ENCODE results near the gene ITPR2. TPM values are rescaled to one million over a fixed set of nuclear protein-coding genes. Genes with fewer than 3 reads are reported as not detected.

ITPR2 gene
- total and polyA plus RNA-seq, 2 of the 8 experiments (the other 6 are each of a cell fraction or from before 2014, with no cell fraction given) = 4.1 to 48.3 TPM

DNA sequence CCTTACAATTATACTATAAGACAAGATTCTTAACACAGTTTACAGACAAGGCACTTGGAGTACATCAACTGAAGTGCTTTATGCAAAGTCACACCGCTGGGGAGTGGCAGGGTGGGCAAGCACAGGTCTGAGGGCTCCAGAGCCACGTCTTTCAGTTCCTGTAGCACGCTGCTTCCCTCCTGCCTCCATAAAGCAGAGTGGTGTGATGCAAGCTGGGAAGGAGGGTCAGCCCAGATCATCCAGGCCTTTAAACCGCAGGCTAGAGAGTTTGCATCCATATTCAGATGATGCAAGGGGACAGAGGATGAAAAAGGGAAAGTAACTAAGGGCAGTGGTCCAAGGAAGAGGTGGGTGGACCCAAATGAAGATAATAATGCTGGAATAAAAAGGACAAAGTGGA lies 132.6 kb downstream of the ITPR2 start:
- Histone ChIP-seq H3K27me3 (replicated peaks in 1 of 4; ENCODE audit: control insufficient read depth in 3 of 4, extremely low read depth in 1 of 4, insufficient read depth in 3 of 4, low read length in 3 of 4) (no peaks in the 10 kb centered on the region), H3K36me3 (ENCODE audit: control insufficient read depth in 2 of 4, insufficient read depth in 4 of 4, low read length in 3 of 4) (peaks cover 0 to 3% (median 2%) of the 10 kb centered on the region in 4 experiments; a peak in 4 of 8 replicates), H3K9me3 (ENCODE audit: insufficient read depth in 2 of 2, low read depth in 1 of 2, low read length in 1 of 2) (no peaks in the 10 kb centered on the region), H2BK12ac (ENCODE audit: low read depth, low read length) (peak overlapping the region; percentile 32; the same call in 1 of the 2 replicates), H3K18ac (ENCODE audit: extremely low read depth, low read length) (no peak overlapping the region), H3K4me2 (ENCODE audit: insufficient read depth in 1 of 2, low read depth in 2 of 2, low read length in 2 of 2) (no peak overlapping the region), H4K8ac (ENCODE audit: extremely low read depth, insufficient read depth, low read length) (no peak overlapping the region), H3K27ac (ENCODE audit: low read depth, low read length) (no peak overlapping the region), H4K5ac (ENCODE audit: insufficient read length, low read depth, low read length) (no peak overlapping the region), H3K4me1 (replicated peaks in 1 of 4; ENCODE audit: control insufficient read depth in 3 of 4, insufficient read depth in 4 of 4, low read length in 3 of 4) (peaks cover 0 to 4% (median 2%) of the 10 kb centered on the region in 4 experiments; a peak in 2 of 7 replicates), H3K23ac (ENCODE audit: insufficient read length) (no peak overlapping the region), H4K20me1 (replicated peaks in 1 of 2; ENCODE audit: control insufficient read depth in 1 of 2, insufficient read depth in 2 of 2, low read length in 2 of 2) (no peaks in the 10 kb centered on the region), H3K23me2 (ENCODE audit: low read depth, low read length) (no peaks in the 10 kb centered on the region), H3K79me2 (ENCODE audit: control insufficient read depth in 1 of 2, insufficient read depth in 2 of 2, low read length in 2 of 2) (no peaks in the 10 kb centered on the region), H2BK120ac (replicated peaks; ENCODE audit: low read depth, low read length) (no peak overlapping the region), H2AFZ (ENCODE audit: low read length) (no peak overlapping the region), H3K14ac (ENCODE audit: insufficient read length) (no peak overlapping the region), H3K9ac (replicated peaks in 1 of 4; ENCODE audit: extremely low read depth in 1 of 4, low read depth in 3 of 4, low read length in 3 of 4) (no peak overlapping the region), H2BK20ac (ENCODE audit: low read length) (no peak overlapping the region), H3K4me3 (ENCODE audit: extremely low read depth in 1 of 4, insufficient read depth in 2 of 4, low read depth in 3 of 4, low read length in 4 of 4) (no peak overlapping the region), H4K91ac (replicated peaks; ENCODE audit: insufficient read length, low read length) (no peak overlapping the region), H3K4ac (replicated peaks; ENCODE audit: insufficient read length, low read depth, low read length) (no peak overlapping the region), H2BK15ac (ENCODE audit: low read length) (no peak overlapping the region), H2BK5ac (ENCODE audit: low read depth, low read length) (no peak overlapping the region), H2AK5ac (ENCODE audit: low read depth, low read length) (no peak overlapping the region), H3K79me1 (ENCODE audit: low read depth, low read length) (no peaks in the 10 kb centered on the region), H3K56ac (replicated peaks; ENCODE audit: insufficient read length, low read depth, low read length) (no peak overlapping the region)
- no peak for DNase-seq (ENCODE audit: low read depth in 1 of 2, low spot score in 2 of 2)
- CTCF ChIA-PET (ENCODE audit: partially characterized antibody) = interaction anchor here (0.9 to 2.3 kb wide), 7 partner anchors 10 to 265 kb away, joined by 3 to 7 read pairs (median 5); no protein-coding TSS in a partner anchor
- POLR2A ChIA-PET (ENCODE audit: partially characterized antibody) = no interaction called here
- FAIRE-seq = no peak
- 87% methylated on average over 4 of the region's 4 CpGs; no CpG with 5 or more reads in 1 of the 2 experiments for WGBS, 2 experiments (ENCODE audit: extremely low coverage in 1 of 2, insufficient coverage in 1 of 2, insufficient read length in 1 of 2, insufficient replicate concordance in 2 of 2, low coverage in 1 of 2, low lambda C conversion rate in 2 of 2, missing lambda C conversion rate in 1 of 2)
- TF ChIP-seq CREB1 (IDR thresholded peaks at IDR 0.05) (no peak), KDM1A (IDR thresholded peaks at IDR 0.05; ENCODE audit: borderline replicate concordance, low read length) (no peak), PHF8 (conservative IDR thresholded peaks at IDR 0.05; ENCODE audit: low read depth, low read length) (no peak), TCF12 (IDR thresholded peaks at IDR 0.05; ENCODE audit: low read depth, low read length) (no peak), HDAC6 (IDR thresholded peaks at IDR 0.05; ENCODE audit: low read depth, low read length) (no peak), RBBP5 (IDR thresholded peaks at IDR 0.05; ENCODE audit: borderline replicate concordance, low read depth, low read length) (no peak), BRCA1 (IDR thresholded peaks at IDR 0.05; ENCODE audit: low read depth, low read length) (no peak), SP1 (IDR thresholded peaks at IDR 0.05; ENCODE audit: low read depth, low read length) (no peak), POLR2A (IDR thresholded peaks at IDR 0.05; ENCODE audit: control extremely low read depth in 1 of 2, low read depth in 2 of 2, low read length in 2 of 2) (no peak), TAF1 (IDR thresholded peaks at IDR 0.05; ENCODE audit: low read depth, low read length) (no peak)
- TF ChIP-seq, protein P1, sequence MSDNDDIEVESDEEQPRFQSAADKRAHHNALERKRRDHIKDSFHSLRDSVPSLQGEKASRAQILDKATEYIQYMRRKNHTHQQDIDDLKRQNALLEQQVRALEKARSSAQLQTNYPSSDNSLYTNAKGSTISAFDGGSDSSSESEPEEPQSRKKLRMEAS (IDR thresholded peaks at IDR 0.05) = no peak
